Measurements from ENCODE around the gene REV3L.

Gene REV3L

GRCh38 chr6:111494951-111495635 is 12.1 kb upstream of the REV3L start:
- no peak for DNase-seq (ENCODE audit: low read depth)

GRCh38 chr6:111492499-111492898 is 9.5 kb upstream of the REV3L start:
- no peaks in the 10 kb centered on the region for H3K9me3 ChIP-seq (ENCODE audit: control insufficient read depth, low read length)
- no peaks in the 10 kb centered on the region for H3K27me3 ChIP-seq (replicated peaks; ENCODE audit: control insufficient read depth, insufficient read depth, low read length)
- no peaks in the 10 kb centered on the region for H3K36me3 ChIP-seq (ENCODE audit: control insufficient read depth, insufficient read depth, low read length, severe bottlenecking)
- no peak overlapping the region for H3K4me3 ChIP-seq (ENCODE audit: low read length)
- no peak overlapping the region for H3K9ac ChIP-seq (ENCODE audit: low read length)
- peaks cover 11% of the 10 kb centered on the region for H3K4me1 ChIP-seq (ENCODE audit: control insufficient read depth, insufficient read depth, low read length)
- DNase-seq (ENCODE audit: low read depth) = no peak

More at GRCh38 chr6:111494951-111495635, 12.1 kb upstream of the REV3L start:
- Histone ChIP-seq H3K4me1 (ENCODE audit: control insufficient read depth, insufficient read depth, low read length) (peaks cover 11% of the 10 kb centered on the region), H3K36me3 (ENCODE audit: control insufficient read depth, insufficient read depth, low read length, severe bottlenecking) (no peaks in the 10 kb centered on the region), H3K9me3 (ENCODE audit: control insufficient read depth, low read length) (no peaks in the 10 kb centered on the region), H3K27me3 (replicated peaks; ENCODE audit: control insufficient read depth, insufficient read depth, low read length) (no peaks in the 10 kb centered on the region), H3K4me3 (ENCODE audit: low read length) (no peak overlapping the region), H3K9ac (ENCODE audit: low read length) (no peak overlapping the region)

- DNase-seq (ENCODE audit: low read depth) = no peak
- no peaks in the 10 kb centered on the region for H3K27me3 ChIP-seq (replicated peaks; ENCODE audit: control insufficient read depth, insufficient read depth, low read length)
These were observed 7.0 kb upstream of the REV3L start for GRCh38 chr6:111490067-111490466.

GRCh38 chr6:111487661-111488060 is 4.6 kb upstream of the REV3L start:
- no peak overlapping the region for H3K4me3 ChIP-seq (ENCODE audit: low read length)
- no peak overlapping the region for H3K9ac ChIP-seq (ENCODE audit: low read length)
- peak; percentile 64 for DNase-seq (ENCODE audit: low read depth)
- no peaks in the 10 kb centered on the region for H3K36me3 ChIP-seq (ENCODE audit: control insufficient read depth, insufficient read depth, low read length, severe bottlenecking)
- no peaks in the 10 kb centered on the region for H3K9me3 ChIP-seq (ENCODE audit: control insufficient read depth, low read length)
- H3K4me1 ChIP-seq (ENCODE audit: control insufficient read depth, insufficient read depth, low read length) = peaks cover 17% of the 10 kb centered on the region
- H3K27me3 ChIP-seq (replicated peaks; ENCODE audit: control insufficient read depth, insufficient read depth, low read length) = no peaks in the 10 kb centered on the region

More at GRCh38 chr6:111490067-111490466, 7.0 kb upstream of the REV3L start:
- H3K9me3 ChIP-seq (ENCODE audit: control insufficient read depth, low read length) = no peaks in the 10 kb centered on the region
- no peaks in the 10 kb centered on the region for H3K36me3 ChIP-seq (ENCODE audit: control insufficient read depth, insufficient read depth, low read length, severe bottlenecking)
- peaks cover 12% of the 10 kb centered on the region for H3K4me1 ChIP-seq (ENCODE audit: control insufficient read depth, insufficient read depth, low read length)
- no peak overlapping the region for H3K9ac ChIP-seq (ENCODE audit: low read length)
- no peak overlapping the region for H3K4me3 ChIP-seq (ENCODE audit: low read length)

- Histone ChIP-seq H3K9me3 (ENCODE audit: control insufficient read depth, low read length) (no peaks in the 10 kb centered on the region), H3K4me3 (ENCODE audit: low read length) (no peak overlapping the region), H3K36me3 (ENCODE audit: control insufficient read depth, insufficient read depth, low read length, severe bottlenecking) (no peaks in the 10 kb centered on the region), H3K27me3 (replicated peaks; ENCODE audit: control insufficient read depth, insufficient read depth, low read length) (no peaks in the 10 kb centered on the region), H3K9ac (ENCODE audit: low read length) (no peak overlapping the region), H3K4me1 (ENCODE audit: control insufficient read depth, insufficient read depth, low read length) (peaks cover 17% of the 10 kb centered on the region)
- no peak for DNase-seq (ENCODE audit: low read depth)
These were observed 3.9 kb upstream of the REV3L start for GRCh38 chr6:111486921-111487320.

- DNase-seq (ENCODE audit: low read depth) = no peak
- Histone ChIP-seq H3K9me3 (ENCODE audit: control insufficient read depth, low read length) (no peaks in the 10 kb centered on the region), H3K27me3 (replicated peaks; ENCODE audit: control insufficient read depth, insufficient read depth, low read length) (no peaks in the 10 kb centered on the region), H3K36me3 (ENCODE audit: control insufficient read depth, insufficient read depth, low read length, severe bottlenecking) (no peaks in the 10 kb centered on the region), H3K4me3 (ENCODE audit: low read length) (no peak overlapping the region), H3K9ac (ENCODE audit: low read length) (no peak overlapping the region), H3K4me1 (ENCODE audit: control insufficient read depth, insufficient read depth, low read length) (peaks cover 17% of the 10 kb centered on the region)
These were observed 3.5 kb upstream of the REV3L start for GRCh38 chr6:111486475-111486874.

- H3K9me3 ChIP-seq (ENCODE audit: control insufficient read depth, low read length) = no peaks in the 10 kb centered on the region
- peak; percentile 58 for DNase-seq (ENCODE audit: low read depth)
- H3K36me3 ChIP-seq (ENCODE audit: control insufficient read depth, insufficient read depth, low read length, severe bottlenecking) = no peaks in the 10 kb centered on the region
- H3K27me3 ChIP-seq (replicated peaks; ENCODE audit: control insufficient read depth, insufficient read depth, low read length) = no peaks in the 10 kb centered on the region
- peak overlapping the region; percentile 98 for H3K4me3 ChIP-seq (ENCODE audit: low read length)
- peaks cover 17% of the 10 kb centered on the region for H3K4me1 ChIP-seq (ENCODE audit: control insufficient read depth, insufficient read depth, low read length)
- peak overlapping the region; percentile 95 for H3K9ac ChIP-seq (ENCODE audit: low read length)
These were observed 2.3 kb upstream of the REV3L start for GRCh38 chr6:111485342-111485741.

- Histone ChIP-seq H3K9ac (ENCODE audit: low read length) (peak overlapping the region; percentile 95), H3K9me3 (ENCODE audit: control insufficient read depth, low read length) (no peaks in the 10 kb centered on the region), H3K36me3 (ENCODE audit: control insufficient read depth, insufficient read depth, low read length, severe bottlenecking) (no peaks in the 10 kb centered on the region), H3K4me1 (ENCODE audit: control insufficient read depth, insufficient read depth, low read length) (peaks cover 17% of the 10 kb centered on the region), H3K27me3 (replicated peaks; ENCODE audit: control insufficient read depth, insufficient read depth, low read length) (no peaks in the 10 kb centered on the region), H3K4me3 (ENCODE audit: low read length) (peak overlapping the region; percentile 98)
- peak; percentile 28 for DNase-seq (ENCODE audit: low read depth)
These were observed 1.6 kb upstream of the REV3L start for GRCh38 chr6:111484633-111484930.

GRCh38 chr6:111483736-111484632 is 966 bp upstream of the REV3L start:
- Histone ChIP-seq H3K36me3 (ENCODE audit: control insufficient read depth, insufficient read depth, low read length, severe bottlenecking) (no peaks in the 10 kb centered on the region), H3K4me1 (ENCODE audit: control insufficient read depth, insufficient read depth, low read length) (peaks cover 18% of the 10 kb centered on the region), H3K27me3 (replicated peaks; ENCODE audit: control insufficient read depth, insufficient read depth, low read length) (no peaks in the 10 kb centered on the region), H3K4me3 (ENCODE audit: low read length) (peak overlapping the region; percentile 98), H3K9me3 (ENCODE audit: control insufficient read depth, low read length) (no peaks in the 10 kb centered on the region), H3K9ac (ENCODE audit: low read length) (peak overlapping the region; percentile 95)
- DNase-seq (ENCODE audit: low read depth) = peak; percentile 97

GRCh38 chr6:111482188-111482958 is 645 bp downstream of the REV3L start:
- Histone ChIP-seq H3K9me3 (ENCODE audit: control insufficient read depth, low read length) (no peaks in the 10 kb centered on the region), H3K27me3 (replicated peaks; ENCODE audit: control insufficient read depth, insufficient read depth, low read length) (no peaks in the 10 kb centered on the region), H3K4me1 (ENCODE audit: control insufficient read depth, insufficient read depth, low read length) (peaks cover 30% of the 10 kb centered on the region), H3K36me3 (ENCODE audit: control insufficient read depth, insufficient read depth, low read length, severe bottlenecking) (no peaks in the 10 kb centered on the region), H3K9ac (ENCODE audit: low read length) (peak overlapping the region; percentile 95), H3K4me3 (ENCODE audit: low read length) (peak overlapping the region; percentile 98)
- peak; percentile 72 for DNase-seq (ENCODE audit: low read depth)

- no peak for DNase-seq (ENCODE audit: low read depth)
- H3K9me3 ChIP-seq (ENCODE audit: control insufficient read depth, low read length) = no peaks in the 10 kb centered on the region
- no peaks in the 10 kb centered on the region for H3K27me3 ChIP-seq (replicated peaks; ENCODE audit: control insufficient read depth, insufficient read depth, low read length)
- H3K9ac ChIP-seq (ENCODE audit: low read length) = peak overlapping the region; percentile 95
- no peaks in the 10 kb centered on the region for H3K36me3 ChIP-seq (ENCODE audit: control insufficient read depth, insufficient read depth, low read length, severe bottlenecking)
- peaks cover 35% of the 10 kb centered on the region for H3K4me1 ChIP-seq (ENCODE audit: control insufficient read depth, insufficient read depth, low read length)
- H3K4me3 ChIP-seq (ENCODE audit: low read length) = peak overlapping the region; percentile 98
These were observed 1.2 kb downstream of the REV3L start for GRCh38 chr6:111481836-111482187.
